ENCODE measurements around the gene ZNF236. TPM values are rescaled to one million over a fixed set of nuclear protein-coding genes. Genes with fewer than 3 reads are reported as not detected.

The ZNF236 gene
- total RNA-seq, 4 donors from 2014 or later, result 21.0 to 36.3 (median 31.8) TPM

DNA sequence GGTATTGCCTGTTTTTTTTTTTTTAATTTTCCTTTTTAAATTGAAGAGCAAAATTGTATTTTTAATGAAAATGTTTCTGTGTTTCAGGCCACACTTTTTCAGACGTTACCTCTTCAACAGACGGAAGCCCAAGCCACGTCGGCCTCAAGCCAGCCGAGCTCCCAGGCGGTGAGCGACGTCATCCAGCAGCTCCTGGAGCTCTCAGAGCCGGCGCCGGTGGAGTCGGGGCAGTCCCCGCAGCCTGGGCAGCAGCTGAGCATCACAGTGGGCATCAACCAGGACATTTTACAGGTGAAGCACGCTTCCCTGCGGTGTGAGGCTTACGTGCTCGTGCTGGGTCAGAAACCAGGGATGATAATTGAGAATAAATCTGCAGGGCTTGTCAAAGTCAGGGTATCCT lies 57.7 kb downstream of the ZNF236 start:
- TF ChIP-seq, protein P1, sequence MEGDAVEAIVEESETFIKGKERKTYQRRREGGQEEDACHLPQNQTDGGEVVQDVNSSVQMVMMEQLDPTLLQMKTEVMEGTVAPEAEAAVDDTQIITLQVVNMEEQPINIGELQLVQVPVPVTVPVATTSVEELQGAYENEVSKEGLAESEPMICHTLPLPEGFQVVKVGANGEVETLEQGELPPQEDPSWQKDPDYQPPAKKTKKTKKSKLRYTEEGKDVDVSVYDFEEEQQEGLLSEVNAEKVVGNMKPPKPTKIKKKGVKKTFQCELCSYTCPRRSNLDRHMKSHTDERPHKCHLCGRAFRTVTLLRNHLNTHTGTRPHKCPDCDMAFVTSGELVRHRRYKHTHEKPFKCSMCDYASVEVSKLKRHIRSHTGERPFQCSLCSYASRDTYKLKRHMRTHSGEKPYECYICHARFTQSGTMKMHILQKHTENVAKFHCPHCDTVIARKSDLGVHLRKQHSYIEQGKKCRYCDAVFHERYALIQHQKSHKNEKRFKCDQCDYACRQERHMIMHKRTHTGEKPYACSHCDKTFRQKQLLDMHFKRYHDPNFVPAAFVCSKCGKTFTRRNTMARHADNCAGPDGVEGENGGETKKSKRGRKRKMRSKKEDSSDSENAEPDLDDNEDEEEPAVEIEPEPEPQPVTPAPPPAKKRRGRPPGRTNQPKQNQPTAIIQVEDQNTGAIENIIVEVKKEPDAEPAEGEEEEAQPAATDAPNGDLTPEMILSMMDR (IDR thresholded peaks at IDR 0.05), result no peak
- TF ChIP-seq EP300 (IDR thresholded peaks at IDR 0.05) (no peak), POLR2A (IDR thresholded peaks at IDR 0.05) (no peak)
- Histone ChIP-seq H3K9me3 (no peaks in the 10 kb centered on the region), H3K27me3 (no peaks in the 10 kb centered on the region), H3K4me3 (no peak overlapping the region), H3K27ac (no peak overlapping the region), H3K4me1 (no peaks in the 10 kb centered on the region), H3K36me3 (peaks cover 0 to 69% (median 3%) of the 10 kb centered on the region in 3 donors)
- no peak for DNase-seq (ENCODE audit: low spot score in 2 of 2)
- 90 to 94% methylated on average over 17 of the region's 17 CpGs for WGBS, 2 donors

DNA sequence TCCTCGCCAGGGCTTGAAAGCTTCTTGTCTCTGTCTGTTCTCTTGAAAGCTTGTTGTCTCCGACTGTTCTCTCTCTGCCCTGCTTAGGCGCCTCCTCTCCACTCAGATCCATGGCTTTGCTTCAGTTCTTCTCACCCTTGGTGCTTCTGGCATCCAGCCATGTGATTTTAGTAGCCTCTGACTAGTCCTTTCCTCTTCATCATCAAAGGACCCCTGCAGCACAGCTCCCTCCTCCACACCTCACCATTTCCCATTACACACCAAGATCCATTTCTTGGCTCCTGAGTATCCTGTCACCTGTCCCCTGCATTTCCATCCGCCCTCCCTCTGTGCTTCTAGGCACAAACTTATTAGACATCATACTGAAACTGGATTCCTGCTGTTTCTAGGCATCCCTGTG lies 59.4 kb downstream of the ZNF236 start:
- no peak overlapping the region for H3K27ac ChIP-seq
- H3K9me3 ChIP-seq, result no peaks in the 10 kb centered on the region
- H3K4me1 ChIP-seq, result no peaks in the 10 kb centered on the region
- TF ChIP-seq, protein P1 (IDR thresholded peaks at IDR 0.05), result no peak
- TF ChIP-seq EP300 (IDR thresholded peaks at IDR 0.05) (no peak), POLR2A (IDR thresholded peaks at IDR 0.05) (no peak)
- H3K27me3 ChIP-seq, result no peaks in the 10 kb centered on the region
- no peak overlapping the region for H3K4me3 ChIP-seq
- peaks cover 0 to 74% (median 3%) of the 10 kb centered on the region in 3 donors for H3K36me3 ChIP-seq
- no peak for DNase-seq (ENCODE audit: low spot score in 2 of 2)
- 87 to 89% methylated on average over 4 of the region's 4 CpGs for WGBS, 2 donors

DNA sequence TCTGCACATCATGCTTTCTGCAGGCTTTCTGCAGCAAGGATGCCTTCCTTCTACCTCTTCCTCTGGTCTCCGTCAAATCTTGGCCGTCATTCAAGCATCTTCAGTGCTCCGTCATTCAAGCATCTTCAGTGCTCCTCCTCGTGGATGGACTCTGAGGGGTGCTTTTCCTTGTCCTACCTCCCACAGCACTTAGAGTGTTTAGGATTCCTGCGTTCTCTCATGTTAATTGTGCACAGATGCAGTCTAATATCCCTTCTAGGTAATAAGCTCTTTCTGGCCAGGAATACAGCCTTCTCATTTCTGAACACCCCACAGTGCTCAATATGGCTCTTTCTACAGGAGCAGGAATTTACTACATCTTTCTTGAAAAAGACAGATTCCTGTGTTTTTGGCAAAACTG lies 59.8 kb downstream of the ZNF236 start:
- no peaks in the 10 kb centered on the region for H3K4me1 ChIP-seq
- peaks cover 0 to 75% (median 3%) of the 10 kb centered on the region in 3 donors for H3K36me3 ChIP-seq
- no peak overlapping the region for H3K4me3 ChIP-seq
- TF ChIP-seq POLR2A (IDR thresholded peaks at IDR 0.05), result no peak
- TF ChIP-seq, protein P1 (IDR thresholded peaks at IDR 0.05), result no peak
- TF ChIP-seq EP300 (IDR thresholded peaks at IDR 0.05), result no peak
- no peak overlapping the region for H3K27ac ChIP-seq
- no peak for DNase-seq (ENCODE audit: low spot score in 2 of 2)
- no peaks in the 10 kb centered on the region for H3K27me3 ChIP-seq
- 63 to 67% methylated on average over 5 of the region's 5 CpGs for WGBS, 2 donors
- H3K9me3 ChIP-seq, result no peaks in the 10 kb centered on the region

DNA sequence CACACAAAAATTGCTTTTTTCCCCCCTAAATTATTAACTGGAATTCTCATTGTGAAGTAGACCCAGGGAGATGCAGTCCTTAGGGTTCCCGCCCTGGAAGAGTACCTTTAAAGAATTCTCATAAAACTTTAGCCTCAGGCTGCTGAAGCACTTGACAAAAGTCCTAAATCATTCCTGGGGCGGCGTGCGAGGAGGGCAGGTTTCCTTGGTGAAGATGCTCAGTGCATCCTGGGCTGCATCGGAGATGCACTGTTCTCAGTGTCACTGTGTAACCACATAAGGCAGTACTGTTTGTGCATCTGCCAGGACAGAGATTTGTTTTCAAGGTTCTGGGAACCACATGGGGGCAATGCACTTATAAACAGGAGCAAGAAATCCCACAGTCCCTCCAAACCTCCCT lies 62.6 kb downstream of the ZNF236 start:
- H3K27me3 ChIP-seq, result no peaks in the 10 kb centered on the region
- peak overlapping the region in 1 of 4 donors; percentile 45 for H3K27ac ChIP-seq
- no peak for DNase-seq (ENCODE audit: low spot score in 2 of 2)
- H3K9me3 ChIP-seq, result no peaks in the 10 kb centered on the region
- 88 to 94% methylated on average over 4 to 5 of the region's 5 CpGs for WGBS, 2 donors
- H3K4me3 ChIP-seq, result no peak overlapping the region
- peaks cover 0 to 82% (median 3%) of the 10 kb centered on the region in 3 donors for H3K36me3 ChIP-seq
- TF ChIP-seq, protein P1 (IDR thresholded peaks at IDR 0.05), result no peak
- no peak for TF ChIP-seq POLR2A (IDR thresholded peaks at IDR 0.05)
- no peak for TF ChIP-seq EP300 (IDR thresholded peaks at IDR 0.05)
- H3K4me1 ChIP-seq, result no peaks in the 10 kb centered on the region

DNA sequence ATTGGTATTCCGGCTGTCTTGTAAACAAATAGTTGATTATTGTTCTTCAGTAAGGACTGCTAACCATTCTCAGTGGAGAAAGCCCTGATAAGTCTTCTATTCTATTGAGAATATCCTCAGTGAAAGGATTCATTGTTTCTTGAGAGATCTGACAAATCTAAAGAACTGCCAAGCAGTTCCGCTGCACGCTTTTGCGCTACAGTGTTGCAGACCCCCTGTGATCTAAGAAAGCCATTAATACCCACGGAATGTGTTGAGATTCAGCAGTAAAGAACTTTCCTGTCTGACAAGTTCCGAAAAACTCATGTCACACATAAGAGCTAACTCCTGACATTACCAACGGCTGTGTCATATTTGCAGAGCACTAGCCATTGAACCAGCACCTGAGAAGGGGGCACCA lies 63.8 kb downstream of the ZNF236 start:
- Histone ChIP-seq H3K27me3 (no peaks in the 10 kb centered on the region), H3K27ac (peak overlapping the region in 1 of 4 donors; percentile 45), H3K36me3 (peaks cover 0 to 79% (median 3%) of the 10 kb centered on the region in 3 donors), H3K4me3 (no peak overlapping the region), H3K4me1 (no peaks in the 10 kb centered on the region), H3K9me3 (no peaks in the 10 kb centered on the region)
- TF ChIP-seq EP300 (IDR thresholded peaks at IDR 0.05) (no peak), POLR2A (IDR thresholded peaks at IDR 0.05) (no peak)
- TF ChIP-seq, protein P1 (IDR thresholded peaks at IDR 0.05), result no peak
- 43 to 51% methylated on average over 7 of the region's 7 CpGs for WGBS, 2 donors
- DNase-seq (ENCODE audit: low spot score in 2 of 2), result no peak

Measured in tibial nerve (tissue), 4 donors.